Measurements from ENCODE around the gene ABLIM2.

ABLIM2 gene

GRCh38 chr4:8136972-8137710 is 21.5 kb downstream of the ABLIM2 start:
- DNase-seq (ENCODE audit: low read depth): no peak

GRCh38 chr4:8136529-8136928 is 22.1 kb downstream of the ABLIM2 start:
- no peak for DNase-seq (ENCODE audit: low read depth)

GRCh38 chr4:8135666-8136065 is 22.9 kb downstream of the ABLIM2 start:
- no peak for DNase-seq (ENCODE audit: low read depth)

- no peak for DNase-seq (ENCODE audit: low read depth)
Observed at GRCh38 chr4:8133897-8134563, 24.6 kb downstream of the ABLIM2 start.

- no peak for DNase-seq (ENCODE audit: low read depth)
Observed at GRCh38 chr4:8132947-8133705, 25.5 kb downstream of the ABLIM2 start.

DNA sequence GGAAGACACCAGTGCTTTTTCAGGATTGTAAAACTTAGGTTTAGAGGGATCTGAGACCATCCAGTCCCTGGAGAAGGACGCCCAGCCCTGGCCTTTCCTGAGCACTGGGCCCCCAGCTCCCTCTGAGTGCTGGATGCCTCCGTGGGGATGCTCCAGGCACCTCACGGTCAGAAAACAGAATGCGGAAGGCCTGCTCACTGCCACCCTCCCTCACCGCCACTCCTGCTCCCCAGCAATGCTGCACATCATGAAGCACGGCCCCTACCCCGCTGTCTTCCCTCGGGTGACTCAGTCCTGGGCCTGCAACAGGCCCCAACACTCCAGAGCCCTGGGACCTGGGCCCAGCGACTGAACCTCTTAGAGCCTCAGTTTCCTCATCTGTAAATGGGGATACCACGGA is 26.2 kb downstream of the ABLIM2 start:
- no peak for DNase-seq (ENCODE audit: low read depth)

DNA sequence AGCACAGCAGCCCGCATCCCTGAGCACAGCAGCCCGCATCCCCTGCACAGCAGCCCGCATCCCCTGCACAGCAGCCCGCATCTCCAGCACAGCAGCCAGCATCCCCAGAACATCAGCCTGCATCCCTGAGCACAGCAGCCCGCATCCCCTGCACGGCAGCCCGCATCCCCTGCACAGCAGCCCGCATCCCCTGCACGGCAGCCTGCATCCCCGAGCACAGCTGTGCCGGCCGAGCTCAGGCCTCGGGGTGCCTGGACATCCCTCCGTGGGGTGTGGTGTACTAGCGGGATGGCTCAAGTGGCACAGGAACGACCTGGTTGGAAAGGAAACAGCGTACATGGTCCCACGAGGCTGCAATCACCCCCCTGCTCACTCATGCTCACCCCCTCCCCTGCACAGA is 26.8 kb downstream of the ABLIM2 start:
- no peak for DNase-seq (ENCODE audit: low read depth)

- no peak for DNase-seq (ENCODE audit: low read depth)
Observed at GRCh38 chr4:8131210-8131609, 27.4 kb downstream of the ABLIM2 start.

DNA sequence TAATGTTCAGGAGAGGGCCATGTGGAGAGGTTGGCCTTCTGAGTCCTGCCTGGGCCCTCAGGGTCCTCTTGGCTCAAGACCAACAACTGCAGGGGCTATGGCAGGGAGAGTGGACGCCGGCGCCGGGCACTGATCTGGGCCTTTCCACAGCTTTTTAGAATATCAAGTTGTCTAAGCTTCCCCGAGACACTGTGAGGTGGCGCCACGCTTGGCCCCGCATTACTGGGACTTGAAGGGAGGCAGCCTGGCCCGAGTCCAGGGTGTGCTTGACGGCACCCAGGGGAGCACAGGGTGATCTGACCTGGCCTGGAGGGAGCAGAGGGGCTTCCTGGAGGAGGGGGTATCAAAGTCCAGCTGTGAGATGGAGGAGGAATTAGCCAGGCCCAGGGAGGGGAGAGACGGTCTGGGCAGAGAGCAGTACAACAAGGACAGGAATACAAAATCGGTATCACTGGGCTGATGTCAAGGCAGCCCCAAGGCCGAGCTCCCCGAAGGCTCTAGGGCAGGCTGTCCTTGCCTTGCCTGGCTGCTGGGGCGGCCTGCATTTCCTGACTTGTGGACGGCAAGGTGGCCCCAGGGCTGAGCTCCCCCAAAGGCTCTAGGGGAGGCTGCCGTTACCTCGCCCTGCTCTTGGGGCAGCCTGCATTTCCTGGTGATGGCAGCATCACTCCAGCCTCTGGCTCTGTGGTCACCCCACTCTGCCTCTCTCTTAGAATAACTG is 28.1 kb downstream of the ABLIM2 start:
- no peak for DNase-seq (ENCODE audit: low read depth)

- no peak for DNase-seq (ENCODE audit: low read depth)
Observed at GRCh38 chr4:8129785-8130184, 28.8 kb downstream of the ABLIM2 start.

- DNase-seq (ENCODE audit: low read depth): no peak
Observed at GRCh38 chr4:8129136-8129535, 29.5 kb downstream of the ABLIM2 start.

DNA sequence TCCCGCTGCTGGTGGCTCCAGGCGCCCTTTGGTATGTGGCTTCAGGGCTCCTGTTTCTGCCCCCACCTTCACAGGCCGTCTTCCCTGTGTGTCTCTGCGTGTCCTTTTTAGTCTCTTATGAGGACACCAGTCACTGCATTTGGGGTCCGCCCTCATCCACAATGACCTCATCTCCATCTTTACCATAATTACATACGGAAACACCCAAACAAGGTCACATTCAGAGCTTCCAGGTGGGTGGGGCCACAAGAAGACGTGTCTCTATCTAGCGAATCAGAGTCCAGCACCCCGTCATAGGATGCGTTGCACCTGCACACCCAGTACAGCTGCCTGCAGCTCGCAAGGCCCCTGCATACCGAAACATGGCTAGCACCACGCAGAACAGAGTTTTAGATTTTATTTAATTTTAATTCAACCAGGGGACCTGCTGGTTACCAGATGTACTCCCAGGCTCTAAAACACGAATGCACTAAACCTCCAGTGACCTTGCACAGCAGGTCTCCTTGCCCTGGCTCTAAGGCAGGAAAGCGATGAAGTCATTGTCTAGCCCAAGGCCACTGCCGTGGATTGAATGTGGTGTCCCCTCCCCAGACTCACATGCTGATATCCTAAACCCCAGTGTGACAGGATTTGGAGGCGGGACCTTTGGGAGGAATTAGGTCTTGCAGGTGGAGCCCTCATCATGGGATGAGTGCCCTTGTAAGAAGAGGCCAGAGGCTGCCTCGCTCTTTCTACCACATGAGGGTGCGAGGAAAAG is 30.3 kb downstream of the ABLIM2 start:
- DNase-seq (ENCODE audit: low read depth): no peak

DNA sequence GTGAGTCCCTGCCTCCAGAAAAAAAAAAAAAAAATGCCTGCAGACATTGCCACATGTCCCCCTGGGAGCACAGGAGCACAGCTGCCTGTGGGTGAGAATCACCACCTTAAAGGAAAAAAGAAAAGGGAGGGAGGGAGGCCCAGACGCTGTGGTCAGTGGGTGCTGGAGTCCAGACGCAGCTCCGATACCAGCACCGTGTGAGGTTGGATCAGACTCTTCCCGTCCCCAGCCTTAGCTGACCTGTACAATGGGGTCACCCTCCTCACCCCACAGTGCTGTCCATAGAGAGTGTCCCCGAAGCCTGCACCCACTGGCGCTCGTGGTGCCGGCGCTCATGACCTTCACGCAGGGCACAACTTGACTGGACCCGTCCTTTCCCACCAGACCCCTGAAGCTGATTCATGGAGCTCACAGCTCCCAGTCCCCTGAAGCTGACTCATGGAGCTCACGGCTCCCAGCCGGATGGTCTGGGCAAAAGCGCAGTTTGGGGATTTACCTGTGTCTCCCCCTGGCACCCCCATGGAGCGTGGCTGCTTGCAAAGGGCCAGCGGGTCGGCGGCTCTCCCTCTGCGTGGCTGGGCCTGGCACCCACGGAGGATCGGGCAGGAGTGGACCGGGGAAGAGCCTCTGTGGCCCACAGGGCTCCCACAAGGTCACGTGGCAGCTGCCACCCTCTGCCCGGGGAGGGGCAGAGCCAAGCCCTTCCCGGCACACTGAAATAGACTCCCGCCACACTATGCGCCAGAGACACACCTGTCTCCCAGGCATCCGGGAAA is 31.4 kb downstream of the ABLIM2 start:
- DNase-seq (ENCODE audit: low read depth): no peak

DNA sequence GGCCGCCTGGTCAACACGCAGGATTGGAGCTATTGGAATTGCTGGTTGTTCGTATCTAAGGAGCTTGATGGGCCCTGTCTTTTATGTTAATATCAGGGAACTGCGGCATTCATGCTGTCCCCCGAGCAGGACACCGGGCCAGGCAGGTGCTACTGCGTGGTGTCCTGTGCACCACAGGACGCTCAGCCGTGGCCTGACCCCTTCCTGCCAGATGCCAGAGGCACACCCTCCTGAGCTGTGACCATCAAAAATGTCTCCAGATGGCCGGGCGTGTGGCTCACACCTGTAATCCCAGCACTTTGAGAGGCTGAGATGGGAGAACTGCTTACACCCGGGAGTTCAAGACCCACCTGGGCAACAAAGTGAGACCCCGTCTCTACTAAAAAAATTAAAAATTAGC is 32.1 kb downstream of the ABLIM2 start:
- DNase-seq (ENCODE audit: low read depth): no peak

DNA sequence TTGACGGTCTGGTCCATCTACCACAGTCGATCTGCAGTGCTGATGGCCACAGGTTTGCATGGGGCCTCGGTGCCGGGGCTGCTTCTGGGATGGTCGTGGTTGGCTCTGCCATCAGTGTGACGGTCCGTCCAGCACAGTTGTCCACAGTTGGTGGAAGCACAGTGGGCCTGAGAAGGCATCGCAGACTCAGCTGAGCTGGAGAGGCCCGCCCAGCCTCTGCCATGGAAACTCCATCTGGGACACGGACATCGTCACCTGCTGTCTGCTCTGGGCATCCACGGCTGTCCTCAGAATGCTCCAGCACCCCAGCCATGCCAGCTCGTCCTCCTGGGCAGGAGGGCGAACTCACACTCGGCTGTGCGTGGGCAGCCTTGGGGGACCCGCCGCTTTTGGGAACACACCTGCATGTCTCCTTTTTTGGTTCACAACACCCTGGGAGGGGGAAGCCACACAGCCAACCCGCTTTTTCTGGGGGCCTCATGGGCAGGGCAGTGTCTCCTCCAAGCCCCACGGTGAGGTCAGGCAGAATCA is 33.0 kb downstream of the ABLIM2 start:
- no peak for DNase-seq (ENCODE audit: low read depth)

GRCh38 chr4:8123870-8124269 is 34.7 kb downstream of the ABLIM2 start:
- no peak for DNase-seq (ENCODE audit: low read depth)

GRCh38 chr4:8123389-8123788 is 35.2 kb downstream of the ABLIM2 start:
- DNase-seq (ENCODE audit: low read depth): no peak

DNA sequence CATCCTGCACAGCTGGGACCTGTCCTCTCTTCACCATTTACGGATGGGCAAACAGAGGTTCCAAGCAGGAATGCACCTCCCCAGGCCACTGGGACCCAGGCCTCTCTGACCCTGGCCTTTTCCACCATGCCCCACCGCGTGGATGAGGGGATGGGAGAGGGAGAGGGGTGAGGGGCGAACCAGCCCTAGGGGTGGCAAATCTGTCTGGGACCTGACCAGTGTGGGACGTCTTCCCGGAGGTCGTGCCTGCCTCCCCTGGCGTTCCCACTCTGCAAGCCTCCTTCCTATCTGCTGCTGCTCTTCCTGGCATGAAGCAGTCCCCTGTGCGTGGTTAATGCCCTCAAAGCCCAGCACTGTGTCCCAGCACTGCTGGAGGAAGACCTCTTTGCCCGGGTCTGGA is 35.9 kb downstream of the ABLIM2 start:
- no peak for DNase-seq (ENCODE audit: low read depth)

- DNase-seq (ENCODE audit: low read depth): no peak
Observed at GRCh38 chr4:8121292-8122015, 37.2 kb downstream of the ABLIM2 start.

- DNase-seq (ENCODE audit: low read depth): no peak
Observed at GRCh38 chr4:8120501-8120900, 38.1 kb downstream of the ABLIM2 start.

All from stimulated activated CD8-positive, alpha-beta memory T cell treated with anti-CD3 and anti-CD28 coated beads, Interleukin-15, amount 100 ng/mL, for 1 hour (primary cell).